Measurements from ENCODE around the gene DLD.
"Not testable (repeated sequence)": the region's sequence is repeated elsewhere in the genome, so short reads cannot be mapped to it uniquely, and the experiment has no call there.

The DLD gene, protein sequence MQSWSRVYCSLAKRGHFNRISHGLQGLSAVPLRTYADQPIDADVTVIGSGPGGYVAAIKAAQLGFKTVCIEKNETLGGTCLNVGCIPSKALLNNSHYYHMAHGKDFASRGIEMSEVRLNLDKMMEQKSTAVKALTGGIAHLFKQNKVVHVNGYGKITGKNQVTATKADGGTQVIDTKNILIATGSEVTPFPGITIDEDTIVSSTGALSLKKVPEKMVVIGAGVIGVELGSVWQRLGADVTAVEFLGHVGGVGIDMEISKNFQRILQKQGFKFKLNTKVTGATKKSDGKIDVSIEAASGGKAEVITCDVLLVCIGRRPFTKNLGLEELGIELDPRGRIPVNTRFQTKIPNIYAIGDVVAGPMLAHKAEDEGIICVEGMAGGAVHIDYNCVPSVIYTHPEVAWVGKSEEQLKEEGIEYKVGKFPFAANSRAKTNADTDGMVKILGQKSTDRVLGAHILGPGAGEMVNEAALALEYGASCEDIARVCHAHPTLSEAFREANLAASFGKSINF

DNA sequence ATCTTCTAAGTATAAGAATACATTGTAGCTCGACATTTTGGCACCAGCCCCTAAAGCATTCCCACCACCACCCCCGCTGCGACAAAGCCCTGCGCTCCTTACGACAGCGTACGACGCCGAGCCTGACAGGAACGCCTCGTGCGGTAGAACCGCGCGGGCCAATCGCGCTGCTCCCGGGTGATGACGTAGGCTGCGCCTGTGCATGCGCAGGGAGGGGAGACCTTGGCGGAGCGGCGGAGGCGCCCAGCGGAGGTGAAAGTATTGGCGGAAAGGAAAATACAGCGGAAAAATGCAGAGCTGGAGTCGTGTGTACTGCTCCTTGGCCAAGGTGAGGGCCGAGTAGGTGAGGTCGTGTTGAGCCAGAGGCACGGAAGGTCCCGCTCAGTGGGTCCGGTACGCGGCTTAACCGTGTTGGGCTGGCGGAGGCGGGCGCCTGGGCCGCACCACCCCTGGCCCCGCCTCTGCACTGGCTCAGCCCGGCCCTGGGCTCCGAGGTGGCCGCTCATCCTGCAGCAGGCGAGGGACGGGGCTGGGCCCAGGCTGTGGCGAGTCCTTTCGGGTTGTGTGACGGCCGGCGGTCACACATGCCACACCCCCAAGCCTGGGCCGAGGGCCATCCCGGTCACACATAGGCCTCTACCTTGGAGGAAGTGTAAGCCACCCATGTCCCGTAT lies at the start of gene DLD:
Gene DLD, plus strand, starts transcription at position 222 of the 674 bp plus-strand sequence. Its CDS starts 68 bp downstream, at position 290.
- H3K4me3 ChIP-seq (ENCODE audit: low read depth, low read length) = peak within 1 kb of the TSS; percentile 84
- DNase-seq (ENCODE audit: low read depth, low spot score) = peak; percentile 95
- TF ChIP-seq, protein P1, sequence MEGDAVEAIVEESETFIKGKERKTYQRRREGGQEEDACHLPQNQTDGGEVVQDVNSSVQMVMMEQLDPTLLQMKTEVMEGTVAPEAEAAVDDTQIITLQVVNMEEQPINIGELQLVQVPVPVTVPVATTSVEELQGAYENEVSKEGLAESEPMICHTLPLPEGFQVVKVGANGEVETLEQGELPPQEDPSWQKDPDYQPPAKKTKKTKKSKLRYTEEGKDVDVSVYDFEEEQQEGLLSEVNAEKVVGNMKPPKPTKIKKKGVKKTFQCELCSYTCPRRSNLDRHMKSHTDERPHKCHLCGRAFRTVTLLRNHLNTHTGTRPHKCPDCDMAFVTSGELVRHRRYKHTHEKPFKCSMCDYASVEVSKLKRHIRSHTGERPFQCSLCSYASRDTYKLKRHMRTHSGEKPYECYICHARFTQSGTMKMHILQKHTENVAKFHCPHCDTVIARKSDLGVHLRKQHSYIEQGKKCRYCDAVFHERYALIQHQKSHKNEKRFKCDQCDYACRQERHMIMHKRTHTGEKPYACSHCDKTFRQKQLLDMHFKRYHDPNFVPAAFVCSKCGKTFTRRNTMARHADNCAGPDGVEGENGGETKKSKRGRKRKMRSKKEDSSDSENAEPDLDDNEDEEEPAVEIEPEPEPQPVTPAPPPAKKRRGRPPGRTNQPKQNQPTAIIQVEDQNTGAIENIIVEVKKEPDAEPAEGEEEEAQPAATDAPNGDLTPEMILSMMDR (IDR thresholded peaks at IDR 0.05; ENCODE audit: low read depth, low read length) = no peak
- in situ Hi-C loops (cut with HindIII; ENCODE audit: low sequenced_read_pairs) = no loop called here

DNA sequence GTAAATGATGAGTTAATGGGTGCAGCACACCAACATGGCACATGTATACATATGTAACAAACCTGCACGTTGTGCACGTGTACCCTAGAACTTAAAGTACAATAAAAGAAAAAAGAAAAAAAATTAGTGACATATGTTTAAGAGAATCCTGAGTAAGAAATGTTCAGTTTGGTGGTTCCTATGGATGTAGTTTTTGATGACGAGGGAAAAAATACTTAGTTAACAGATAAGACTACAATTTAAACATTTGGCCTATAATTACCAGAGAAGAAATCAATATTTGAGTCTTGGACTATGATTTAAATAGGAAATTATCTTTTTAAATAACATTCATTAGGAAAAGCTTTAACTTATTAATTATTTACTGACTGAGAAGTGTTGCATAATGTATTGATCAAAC lies 48.8 kb upstream of the DLD start:
- in situ Hi-C loops (cut with HindIII; ENCODE audit: low sequenced_read_pairs) = no loop called here
- DNase-seq (ENCODE audit: low read depth, low spot score) = no peak
- H3K4me3 ChIP-seq (ENCODE audit: low read depth, low read length) = no peak overlapping the region
- TF ChIP-seq, protein P1 (IDR thresholded peaks at IDR 0.05; ENCODE audit: low read depth, low read length) = no peak

DNA sequence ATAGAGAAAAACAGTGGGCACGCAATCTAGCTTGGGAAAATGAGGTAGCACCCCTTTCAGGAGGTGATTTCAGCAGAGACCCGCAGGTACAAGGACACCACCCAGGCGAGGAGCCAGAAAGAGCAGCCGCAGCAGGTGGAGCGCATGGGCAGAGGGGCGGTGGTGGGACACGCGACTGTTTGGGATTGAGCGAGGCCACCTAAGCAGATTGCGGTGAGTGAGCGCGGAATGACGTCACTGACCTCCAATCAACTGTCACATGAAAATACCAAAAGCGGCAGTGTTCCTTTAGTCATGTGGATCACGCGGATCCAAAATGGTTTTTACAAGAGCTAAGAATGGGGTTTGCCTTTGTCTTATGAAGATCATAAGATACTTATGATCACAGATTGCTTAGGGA lies 47.8 kb upstream of the DLD start:
- TF ChIP-seq, protein P1 (IDR thresholded peaks at IDR 0.05; ENCODE audit: low read depth, low read length) = no peak
- DNase-seq (ENCODE audit: low read depth, low spot score) = no peak
- in situ Hi-C loops (cut with HindIII; ENCODE audit: low sequenced_read_pairs) = no loop called here
- no peak overlapping the region for H3K4me3 ChIP-seq (ENCODE audit: low read depth, low read length)

DNA sequence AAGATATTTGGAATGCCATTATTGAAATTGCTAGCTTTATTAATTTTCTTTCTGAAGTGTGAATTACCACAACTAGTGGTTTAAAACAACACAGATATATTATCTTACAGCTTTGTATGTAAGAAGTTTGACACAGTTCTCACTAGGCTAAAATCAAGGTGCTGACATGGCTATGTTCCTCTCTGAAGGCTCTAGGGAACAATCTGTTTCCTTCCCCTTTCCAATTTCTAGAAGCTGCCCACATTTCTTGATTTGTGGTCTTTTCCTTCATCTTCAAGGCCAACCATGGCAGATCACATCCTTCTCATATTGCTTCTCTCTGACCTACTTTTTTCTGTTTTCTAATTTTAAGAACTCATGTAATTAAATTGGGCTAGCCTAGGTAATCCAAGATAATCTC lies 44.7 kb upstream of the DLD start:
- in situ Hi-C loops (cut with HindIII; ENCODE audit: low sequenced_read_pairs) = no loop called here
- TF ChIP-seq, protein P1 (IDR thresholded peaks at IDR 0.05; ENCODE audit: low read depth, low read length) = no peak
- no peak overlapping the region for H3K4me3 ChIP-seq (ENCODE audit: low read depth, low read length)
- no peak for DNase-seq (ENCODE audit: low read depth, low spot score)

DNA sequence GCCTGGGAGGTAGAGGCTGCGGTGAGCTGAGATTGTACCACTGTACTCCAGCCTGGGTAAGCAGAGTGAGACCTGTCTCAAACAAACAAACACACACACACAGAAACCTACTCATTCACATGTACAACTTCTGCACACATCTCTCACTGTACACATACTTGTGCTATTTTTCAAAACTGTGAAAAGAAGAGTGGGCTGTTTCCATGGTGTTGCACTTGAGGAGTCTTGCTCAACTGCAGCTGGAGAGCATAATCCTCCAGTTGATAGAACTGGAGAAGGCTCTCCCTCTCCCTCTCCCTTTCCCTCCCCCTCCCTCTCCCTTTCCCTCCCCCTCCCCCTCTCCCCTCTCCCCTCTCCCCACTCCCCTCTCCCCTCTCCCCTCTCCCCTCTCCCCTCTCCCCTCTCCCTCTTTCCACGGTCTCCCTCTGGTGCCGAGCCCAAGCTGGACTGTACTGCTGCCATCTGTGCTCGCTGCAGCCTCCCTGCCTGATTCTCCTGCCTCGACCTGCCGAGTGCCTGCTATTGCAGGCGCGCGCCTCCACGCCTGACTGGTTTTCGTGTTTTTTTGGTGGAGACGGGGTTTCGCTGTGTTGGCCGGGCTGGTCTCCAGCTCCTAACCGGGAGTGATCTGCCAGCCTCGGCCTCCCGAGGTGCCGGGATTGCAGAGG lies 43.7 kb upstream of the DLD start:
- TF ChIP-seq, protein P1 (IDR thresholded peaks at IDR 0.05; ENCODE audit: low read depth, low read length) = no peak
- DNase-seq (ENCODE audit: low read depth, low spot score) = no peak
- in situ Hi-C loops (cut with HindIII; ENCODE audit: low sequenced_read_pairs) = no loop called here
- H3K4me3 ChIP-seq (ENCODE audit: low read depth, low read length) = no peak overlapping the region

DNA sequence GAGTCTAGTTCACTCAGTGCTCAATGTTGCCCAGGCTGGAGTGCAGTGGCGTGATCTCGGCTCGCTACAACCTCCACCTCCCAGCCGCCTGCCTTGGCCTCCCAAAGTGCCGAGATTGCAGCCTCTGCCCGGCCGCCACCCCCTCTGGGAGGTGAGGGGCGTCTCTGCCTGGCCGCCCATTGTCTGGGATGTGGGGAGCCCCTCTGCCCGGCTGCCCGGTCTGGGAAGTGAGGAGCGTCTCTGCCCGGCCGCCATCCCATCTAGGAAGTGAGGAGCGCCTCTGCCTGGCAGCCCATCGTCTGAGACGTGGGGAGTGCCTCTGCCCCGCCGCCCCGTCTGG lies 43.2 kb upstream of the DLD start:
- in situ Hi-C loops (cut with HindIII; ENCODE audit: low sequenced_read_pairs); H3K4me3 ChIP-seq (ENCODE audit: low read depth, low read length); DNase-seq (ENCODE audit: low read depth, low spot score): not testable (repeated sequence)

DNA sequence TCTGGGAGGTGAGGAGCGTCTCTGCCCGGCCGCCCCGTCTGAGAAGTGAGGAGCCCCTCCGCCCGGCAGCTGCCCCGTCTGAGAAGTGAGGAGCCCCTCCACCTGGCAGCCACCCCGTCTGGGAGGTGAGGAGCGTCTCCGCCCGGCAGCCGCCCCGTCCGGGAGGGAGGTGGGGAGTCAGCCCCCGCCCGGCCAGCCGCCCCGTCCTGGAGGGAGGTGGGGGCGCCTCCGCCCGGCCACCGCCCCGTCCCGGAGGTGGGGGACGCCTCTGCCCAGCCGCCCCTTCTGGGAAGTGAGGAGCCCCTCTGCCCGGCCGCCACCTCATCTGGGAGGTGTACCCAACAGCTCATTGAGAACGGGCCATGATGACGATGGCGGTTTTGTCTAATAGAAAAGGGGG lies 42.8 kb upstream of the DLD start:
- DNase-seq (ENCODE audit: low read depth, low spot score); H3K4me3 ChIP-seq (ENCODE audit: low read depth, low read length); in situ Hi-C loops (cut with HindIII; ENCODE audit: low sequenced_read_pairs): not testable (repeated sequence)

All from astrocyte of the spinal cord (primary cell).